ENCODE measurements around the gene DPH6. TPM values are rescaled to one million over a fixed set of nuclear protein-coding genes. Genes with fewer than 3 reads are reported as not detected.
"Not testable (repeated sequence)": the region's sequence is repeated elsewhere in the genome, so short reads cannot be mapped to it uniquely, and the experiment has no call there.

DPH6 gene
- total RNA-seq: 10 to 100 TPM; 15.9 to 44.1 (median 26.1) TPM

GRCh38 chr15:35545824-35546510 lies at the start of gene DPH6:
DPH6 (minus strand) TSS chr15:35546165; CDS start chr15:35546141, 24 bp downstream.
- TF ChIP-seq POLR2A (IDR thresholded peaks at IDR 0.05) (peak; percentile 62 to 68), CTCF (IDR thresholded peaks at IDR 0.05 in 4 of 5, conservative IDR thresholded peaks at IDR 0.05 in 1 of 5) (peak in 2 of 5 experiments; percentile 7 to 16)
- ATAC-seq (peak; percentile 91 to 92), DNase-seq (peak; percentile 52 to 67)
- Histone ChIP-seq H3K27me3 (no peaks in the 10 kb centered on the region), H3K9me3 (no peaks in the 10 kb centered on the region), H3K36me3 (no peaks in the 10 kb centered on the region), H3K4me1 (peaks cover 12 to 17% of the 10 kb centered on the region in 2 donors), H3K4me3 (peak within 1 kb of the TSS; percentile 58 to 86 (median 76)), H3K27ac (peak within 1 kb of the TSS; percentile 94 to 99 (median 98))
- in situ Hi-C loops (cut with MboI; ENCODE audit: low sequenced_read_pairs in 4 of 4) (no loop called here), intact Hi-C loops (cut with DNase I; ENCODE audit: low total_unique reads) (no loop called here)

- H3K27me3 ChIP-seq: no peaks in the 10 kb centered on the region
- in situ Hi-C loops (cut with MboI; ENCODE audit: low sequenced_read_pairs in 4 of 4): no loop called here
- H3K27ac ChIP-seq: no peak overlapping the region
- H3K9me3 ChIP-seq: no peaks in the 10 kb centered on the region
- TF ChIP-seq POLR2A (IDR thresholded peaks at IDR 0.05) (no peak), CTCF (IDR thresholded peaks at IDR 0.05 in 4 of 5, conservative IDR thresholded peaks at IDR 0.05 in 1 of 5) (no peak)
- no peak overlapping the region for H3K4me3 ChIP-seq
- DNase-seq (no peak), ATAC-seq (no peak)
- intact Hi-C loops (cut with DNase I; ENCODE audit: low total_unique reads): no loop called here
- H3K4me1 ChIP-seq: no peaks in the 10 kb centered on the region
- no peaks in the 10 kb centered on the region for H3K36me3 ChIP-seq
Observed at GRCh38 chr15:35595656-35596055, 49.7 kb upstream of the DPH6 start.

- H3K9me3 ChIP-seq; H3K27me3 ChIP-seq; ATAC-seq; in situ Hi-C loops (cut with MboI; ENCODE audit: low sequenced_read_pairs in 4 of 4); H3K4me3 ChIP-seq; H3K36me3 ChIP-seq; DNase-seq; intact Hi-C loops (cut with DNase I; ENCODE audit: low total_unique reads); H3K27ac ChIP-seq; H3K4me1 ChIP-seq: not testable (repeated sequence)
Observed at GRCh38 chr15:35591987-35592386, 46.0 kb upstream of the DPH6 start.

- Histone ChIP-seq H3K4me3 (no peak overlapping the region), H3K9me3 (no peaks in the 10 kb centered on the region), H3K27me3 (no peaks in the 10 kb centered on the region), H3K36me3 (no peaks in the 10 kb centered on the region), H3K27ac (no peak overlapping the region), H3K4me1 (peaks cover 0 to 6% of the 10 kb centered on the region in 2 donors)
- TF ChIP-seq CTCF (IDR thresholded peaks at IDR 0.05 in 4 of 5, conservative IDR thresholded peaks at IDR 0.05 in 1 of 5) (no peak), POLR2A (IDR thresholded peaks at IDR 0.05) (no peak)
- in situ Hi-C loops (cut with MboI; ENCODE audit: low sequenced_read_pairs in 4 of 4) (no loop called here), intact Hi-C loops (cut with DNase I; ENCODE audit: low total_unique reads) (no loop called here)
- ATAC-seq (no peak), DNase-seq (no peak)
Observed at GRCh38 chr15:35583863-35584528, 38.0 kb upstream of the DPH6 start.

- DNase-seq (no peak), ATAC-seq (no peak)
- TF ChIP-seq POLR2A (IDR thresholded peaks at IDR 0.05) (no peak), CTCF (IDR thresholded peaks at IDR 0.05 in 4 of 5, conservative IDR thresholded peaks at IDR 0.05 in 1 of 5) (no peak)
- no peaks in the 10 kb centered on the region for H3K36me3 ChIP-seq
- no peak overlapping the region for H3K4me3 ChIP-seq
- H3K27me3 ChIP-seq: no peaks in the 10 kb centered on the region
- in situ Hi-C loops (cut with MboI; ENCODE audit: low sequenced_read_pairs in 4 of 4) (no loop called here), intact Hi-C loops (cut with DNase I; ENCODE audit: low total_unique reads) (no loop called here)
- peaks cover 0 to 6% of the 10 kb centered on the region in 2 donors for H3K4me1 ChIP-seq
- H3K9me3 ChIP-seq: no peaks in the 10 kb centered on the region
- no peak overlapping the region for H3K27ac ChIP-seq
Observed at GRCh38 chr15:35580606-35581005, 34.6 kb upstream of the DPH6 start.
